Glutamatergic neuron (in vitro differentiated cells): ENCODE results near the gene METTL5. TPM values are rescaled to one million over a fixed set of nuclear protein-coding genes. Genes with fewer than 3 reads are reported as not detected.
A peak's percentile ranks its signal among the peaks of the same experiment; 100 is the strongest.

Experiments
- DNase-seq: peaks from one replicate; pipeline ENCODE4 v3.0.0; 2022
- H3K27ac Mint-ChIP-seq: one replicate; pipeline ENCODE4 v1.8.0; 2020; ENCODE audit warnings: mild to moderate bottlenecking, mixed read lengths, inconsistent platforms; ENCODE audit not compliant: unreplicated experiment
- H3K27me3 Mint-ChIP-seq: one replicate; pipeline ENCODE4 v1.8.0; 2020; ENCODE audit warnings: mild to moderate bottlenecking, moderate library complexity, mixed read lengths, inconsistent platforms; ENCODE audit not compliant: unreplicated experiment
- H3K36me3 Mint-ChIP-seq: one replicate; pipeline ENCODE4 v1.8.0; 2020; ENCODE audit warnings: mild to moderate bottlenecking, mixed read lengths, inconsistent platforms; ENCODE audit not compliant: unreplicated experiment
- H3K4me1 Mint-ChIP-seq: one replicate; pipeline ENCODE4 v1.8.0; 2020; ENCODE audit warnings: mild to moderate bottlenecking, low read depth, mixed read lengths, inconsistent platforms; ENCODE audit not compliant: unreplicated experiment
- H3K4me3 Mint-ChIP-seq: one replicate; pipeline ENCODE4 v1.8.0; 2020; ENCODE audit warnings: mild to moderate bottlenecking, mixed read lengths, inconsistent platforms; ENCODE audit not compliant: unreplicated experiment
- H3K9me3 Mint-ChIP-seq: one replicate; pipeline ENCODE4 v1.8.0; 2020; ENCODE audit warnings: mild to moderate bottlenecking, moderate library complexity, mixed read lengths, inconsistent platforms; ENCODE audit not compliant: unreplicated experiment
- total RNA-seq: library from RNA; stranded (reverse); fragmentation: NEBNext Ultra II Directional; extraction: Animal tissue kit (Norgen Biotek cat#: 25700); gene quantifications from one replicate; pipeline ENCODE4 v1.2.1, GENCODE V29; 2021; ENCODE audit not compliant: unreplicated experiment
- TF ChIP-seq, protein P1 (sequence below): fragments of 200-600 bp; sonication (generic); IDR thresholded peaks from one replicate; pipeline ENCODE4 v1.5.0; 2021; ENCODE audit not compliant: partially characterized antibody, unreplicated experiment

Gene METTL5
- total RNA-seq, 1 donor from 2014 or later: 34.0 TPM

GRCh38 chr2:169771612-169772011 is 53.1 kb downstream of the METTL5 start:
- no peak for DNase-seq
- Mint-ChIP-seq H3K4me1 (no peaks in the 10 kb centered on the region), H3K27ac (no peak overlapping the region), H3K27me3 (no peaks in the 10 kb centered on the region), H3K9me3 (no peaks in the 10 kb centered on the region), H3K36me3 (no peaks in the 10 kb centered on the region), H3K4me3 (no peak overlapping the region)
- TF ChIP-seq, protein P1, sequence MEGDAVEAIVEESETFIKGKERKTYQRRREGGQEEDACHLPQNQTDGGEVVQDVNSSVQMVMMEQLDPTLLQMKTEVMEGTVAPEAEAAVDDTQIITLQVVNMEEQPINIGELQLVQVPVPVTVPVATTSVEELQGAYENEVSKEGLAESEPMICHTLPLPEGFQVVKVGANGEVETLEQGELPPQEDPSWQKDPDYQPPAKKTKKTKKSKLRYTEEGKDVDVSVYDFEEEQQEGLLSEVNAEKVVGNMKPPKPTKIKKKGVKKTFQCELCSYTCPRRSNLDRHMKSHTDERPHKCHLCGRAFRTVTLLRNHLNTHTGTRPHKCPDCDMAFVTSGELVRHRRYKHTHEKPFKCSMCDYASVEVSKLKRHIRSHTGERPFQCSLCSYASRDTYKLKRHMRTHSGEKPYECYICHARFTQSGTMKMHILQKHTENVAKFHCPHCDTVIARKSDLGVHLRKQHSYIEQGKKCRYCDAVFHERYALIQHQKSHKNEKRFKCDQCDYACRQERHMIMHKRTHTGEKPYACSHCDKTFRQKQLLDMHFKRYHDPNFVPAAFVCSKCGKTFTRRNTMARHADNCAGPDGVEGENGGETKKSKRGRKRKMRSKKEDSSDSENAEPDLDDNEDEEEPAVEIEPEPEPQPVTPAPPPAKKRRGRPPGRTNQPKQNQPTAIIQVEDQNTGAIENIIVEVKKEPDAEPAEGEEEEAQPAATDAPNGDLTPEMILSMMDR: no peak

DNA sequence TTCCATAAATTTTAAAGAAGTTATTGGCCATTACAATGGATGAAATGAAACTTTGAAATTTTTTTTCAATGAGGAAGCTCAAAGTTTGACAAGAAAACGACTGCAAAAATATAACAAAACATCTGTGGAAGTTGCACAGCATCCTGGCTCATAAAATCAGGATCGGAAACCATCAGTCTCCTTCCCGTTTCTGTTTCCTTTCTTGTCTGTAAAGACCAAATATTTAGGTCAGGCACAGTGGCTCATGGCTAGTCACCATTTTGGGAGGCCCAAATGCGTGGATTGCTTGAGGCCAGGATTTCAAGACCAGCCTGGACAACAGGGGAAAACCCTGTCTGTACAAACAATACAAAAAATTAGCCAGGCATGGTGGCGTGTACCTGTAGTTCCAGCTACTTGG is 53.7 kb downstream of the METTL5 start:
- no peak overlapping the region for H3K4me3 Mint-ChIP-seq
- H3K9me3 Mint-ChIP-seq: no peaks in the 10 kb centered on the region
- H3K4me1 Mint-ChIP-seq: no peaks in the 10 kb centered on the region
- DNase-seq: no peak
- H3K36me3 Mint-ChIP-seq: no peaks in the 10 kb centered on the region
- no peaks in the 10 kb centered on the region for H3K27me3 Mint-ChIP-seq
- TF ChIP-seq, protein P1: no peak
- no peak overlapping the region for H3K27ac Mint-ChIP-seq

DNA sequence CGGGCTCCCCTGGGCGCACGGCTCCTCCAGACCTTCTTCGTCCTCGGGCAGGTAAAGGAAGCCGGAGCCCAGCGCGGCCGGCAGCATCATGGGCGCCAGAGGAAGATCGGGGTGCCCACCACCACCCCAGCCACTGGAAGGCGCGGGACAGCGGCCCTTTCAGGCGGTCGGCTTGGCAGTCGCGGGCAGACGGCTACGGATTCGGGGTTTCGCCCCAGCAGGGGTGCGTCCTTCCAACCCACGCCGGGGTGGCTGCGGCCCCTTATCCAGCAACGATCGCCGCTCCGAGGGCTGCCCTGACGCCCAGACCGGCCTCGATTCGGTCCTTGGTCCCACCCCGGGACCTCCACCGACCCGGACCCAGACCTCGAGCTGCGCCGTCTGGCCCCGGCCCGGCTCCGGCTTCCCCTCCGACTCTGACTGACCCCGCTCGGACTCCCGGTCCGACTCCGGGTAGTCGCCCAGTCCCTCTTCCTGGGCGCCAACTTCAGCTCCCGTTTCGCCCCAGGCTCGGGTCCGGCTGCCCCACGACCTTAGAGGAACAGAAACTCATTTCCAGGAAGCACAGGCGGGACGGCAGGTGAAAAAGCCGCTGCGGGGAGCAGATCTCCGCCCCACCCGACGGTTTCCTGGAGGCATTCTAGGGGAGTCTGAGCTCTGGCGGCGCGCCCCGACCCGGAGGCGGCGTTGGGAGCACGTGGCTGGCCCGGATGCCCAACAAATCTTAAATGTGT is 56.3 kb downstream of the METTL5 start:
- Mint-ChIP-seq H3K4me1 (no peaks in the 10 kb centered on the region), H3K36me3 (no peaks in the 10 kb centered on the region), H3K9me3 (no peaks in the 10 kb centered on the region), H3K27me3 (no peaks in the 10 kb centered on the region), H3K4me3 (no peak overlapping the region), H3K27ac (no peak overlapping the region)
- TF ChIP-seq, protein P1: no peak
- no peak for DNase-seq

DNA sequence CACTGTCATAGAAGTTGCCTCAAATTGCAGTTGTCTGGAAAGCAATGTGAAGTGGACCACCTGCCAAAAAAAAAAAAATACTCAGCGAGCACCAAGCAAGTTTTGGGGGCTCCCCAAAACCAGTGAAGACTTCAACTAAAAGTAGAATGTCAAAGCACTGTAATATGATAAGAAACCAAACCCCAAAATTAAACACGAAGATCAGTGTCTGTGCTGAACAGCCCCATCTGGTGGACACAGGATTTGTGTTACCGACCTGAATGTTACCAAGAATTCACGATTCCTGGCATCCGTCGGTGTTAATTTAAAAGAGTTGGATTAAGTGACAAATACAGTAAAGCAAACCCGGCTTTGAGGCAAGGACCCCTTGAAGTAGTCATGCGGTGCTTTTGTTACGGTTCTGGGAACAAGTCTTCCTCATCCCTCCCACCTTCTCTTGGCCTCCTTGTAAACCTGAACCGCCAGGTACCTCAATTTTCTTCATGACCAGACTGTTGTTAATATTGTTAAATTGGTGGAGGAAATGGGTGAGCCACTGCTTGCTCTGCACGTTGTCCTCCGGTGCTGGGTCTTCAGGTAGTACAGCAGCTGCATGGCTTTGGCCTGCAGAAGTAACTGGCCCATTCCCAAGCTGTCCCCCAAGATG is 57.3 kb downstream of the METTL5 start:
- no peak overlapping the region for H3K4me3 Mint-ChIP-seq
- H3K36me3 Mint-ChIP-seq: no peaks in the 10 kb centered on the region
- no peaks in the 10 kb centered on the region for H3K9me3 Mint-ChIP-seq
- no peaks in the 10 kb centered on the region for H3K4me1 Mint-ChIP-seq
- no peak overlapping the region for H3K27ac Mint-ChIP-seq
- TF ChIP-seq, protein P1: peak; percentile 73
- peak; percentile 40 for DNase-seq
- no peaks in the 10 kb centered on the region for H3K27me3 Mint-ChIP-seq

GRCh38 chr2:169765523-169765922 is 59.2 kb downstream of the METTL5 start:
- TF ChIP-seq, protein P1: no peak
- H3K27ac Mint-ChIP-seq: no peak overlapping the region

More at GRCh38 chr2:169765523-169765922, 59.2 kb downstream of the METTL5 start:
- no peak overlapping the region for H3K4me3 Mint-ChIP-seq
- peaks cover 1% of the 10 kb centered on the region for H3K36me3 Mint-ChIP-seq
- DNase-seq: no peak
- no peaks in the 10 kb centered on the region for H3K4me1 Mint-ChIP-seq
- H3K9me3 Mint-ChIP-seq: no peaks in the 10 kb centered on the region
- H3K27me3 Mint-ChIP-seq: no peaks in the 10 kb centered on the region
